Endothelial cell of umbilical vein (primary cell): ENCODE data around the gene GNRHR. TPM values are rescaled to one million over a fixed set of nuclear protein-coding genes. Genes with fewer than 3 reads are reported as not detected.

Source experiments
- BruUV-seq: library from RNA; stranded (reverse); fragments of 400-500 nt; replicated peaks from 2 replicates; lab custom pipeline; 2021; lab: Mats Ljungman, UMichigan
- CTCF ChIA-PET: fragments of 300-600, 350-600 bp; sonication (Branson Sonifier 250); formaldehyde crosslinking; loops from one replicate; lab custom pipeline; 2021; ENCODE audit warnings: antibody characterized with exemption, inconsistent platforms; lab: Charles Lee
- POLR2A ChIA-PET: fragments of 300-600, 350-600 bp; sonication (Branson Sonifier 250); formaldehyde crosslinking; loops from one replicate; lab custom pipeline; 2021; ENCODE audit warnings: antibody characterized with exemption, inconsistent platforms; lab: Charles Lee
- DNase-seq: peaks from one replicate; pipeline ENCODE4 v3.0.0-alpha.2; 2011; ENCODE audit warnings: low read depth, low spot score
- FAIRE-seq: peaks from 2 replicates; lab custom pipeline; 2011; peaks lifted over from hg19 to GRCh38; lab: Jason Lieb, UNC
- H2AFZ ChIP-seq: 2 replicates; pipeline ENCODE4 v1.6.0; 2012; ENCODE audit warnings: low read depth, low read length, control low read depth, inconsistent platforms
- H3K27ac ChIP-seq: 2 replicates; pipeline ENCODE4 v1.5.1; 2011; ENCODE audit warnings: low read depth, mild to moderate bottlenecking, control low read depth, low read length, moderate library complexity; ENCODE audit not compliant: insufficient read depth
- H3K27me3 ChIP-seq, 2 experiments: 2 replicates each; pipeline versions ENCODE4 v1.6.0 to v1.6.1; 2011; ENCODE audit warnings: low read length in 2 of 2, mixed read lengths in 1 of 2; ENCODE audit not compliant: control insufficient read depth in 2 of 2, insufficient read depth in 2 of 2
- H3K36me3 ChIP-seq, 2 experiments: 2 replicates in 1 of 2; 3 replicates in 1 of 2; pipeline ENCODE4 v1.5.1; 2011; ENCODE audit warnings: low read length in 2 of 2, mild to moderate bottlenecking in 1 of 2, moderate library complexity in 1 of 2; ENCODE audit not compliant: control insufficient read depth in 2 of 2, insufficient read depth in 2 of 2; ENCODE audit errors: extremely low read depth in 1 of 2
- H3K4me1 ChIP-seq: 3 replicates; pipeline ENCODE4 v1.5.1; 2011; ENCODE audit warnings: mild to moderate bottlenecking, low read length; ENCODE audit not compliant: control insufficient read depth, insufficient read depth; ENCODE audit errors: extremely low read depth
- H3K4me2 ChIP-seq: 2 replicates; pipeline ENCODE4 v1.6.1; 2011; ENCODE audit warnings: low read length, control low read depth, mixed read lengths; ENCODE audit not compliant: insufficient read depth
- H3K4me3 ChIP-seq, 3 experiments: fragments of 200-600 bp in 1 of 3; sonication (generic), shearing (Covaris generic) in 1 of 3; replicated peaks in 1 of 3; 2 replicates each; pipeline ENCODE4 v1.5.1; 2011 to 2016; ENCODE audit warnings: control low read depth in 3 of 3, low read length in 3 of 3, mild to moderate bottlenecking in 2 of 3, inconsistent platforms in 1 of 3, low read depth in 1 of 3, moderate library complexity in 1 of 3; ENCODE audit not compliant: insufficient read depth in 1 of 3
- H3K79me2 ChIP-seq: 2 replicates; pipeline ENCODE4 v1.6.0; 2012; ENCODE audit warnings: low read length, inconsistent platforms; ENCODE audit not compliant: control insufficient read depth, insufficient read depth
- H3K9ac ChIP-seq: replicated peaks from 2 replicates; pipeline ENCODE3; 2011; ENCODE audit warnings: low read length, control low read depth; ENCODE audit not compliant: insufficient read depth; ENCODE audit errors: extremely low read depth
- H3K9me1 ChIP-seq: replicated peaks from 3 replicates; pipeline ENCODE4 v1.6.0; 2011; ENCODE audit warnings: mild to moderate bottlenecking, low read length; ENCODE audit not compliant: control insufficient read depth, insufficient read depth; ENCODE audit errors: extremely low read depth
- H3K9me3 ChIP-seq: replicated peaks from 2 replicates; pipeline ENCODE4 v1.5.1; 2012; ENCODE audit warnings: low read length, inconsistent platforms; ENCODE audit not compliant: control insufficient read depth, insufficient read depth
- H4K20me1 ChIP-seq: replicated peaks from 2 replicates; pipeline ENCODE3; 2011; ENCODE audit warnings: mild to moderate bottlenecking, low read length; ENCODE audit not compliant: control insufficient read depth, insufficient read depth; ENCODE audit errors: extremely low read depth
- CTCF ChIP-seq, 2 donors: IDR thresholded peaks; 1 replicate in 1 of 2; 2 replicates in 1 of 2; pipeline ENCODE4 v1.5.1; 2011; ENCODE audit warnings: low read length in 2 of 2, mild to moderate bottlenecking in 2 of 2, moderate library complexity in 2 of 2, control low read depth in 1 of 2, inconsistent platforms in 1 of 2, low read depth in 1 of 2; ENCODE audit not compliant: insufficient read depth in 1 of 2; ENCODE audit errors: extremely low read depth in 1 of 2
- EZH2 ChIP-seq: IDR thresholded peaks from 2 replicates; pipeline ENCODE4 v1.6.1; 2012; ENCODE audit warnings: borderline replicate concordance, low read depth, mild to moderate bottlenecking, moderate library complexity, low read length, inconsistent platforms; ENCODE audit not compliant: severe bottlenecking
- FOS ChIP-seq: IDR thresholded peaks from 2 replicates; pipeline ENCODE4 v1.6.1; 2011; ENCODE audit warnings: mild to moderate bottlenecking, low read length, moderate library complexity, borderline replicate concordance; ENCODE audit not compliant: insufficient read depth
- GATA2 ChIP-seq: IDR thresholded peaks from 2 replicates; pipeline ENCODE4 v1.7.0; 2011; ENCODE audit warnings: low read depth, mild to moderate bottlenecking, moderate library complexity, mixed read lengths, low read length; ENCODE audit not compliant: insufficient read length, insufficient read depth
- JUN ChIP-seq: IDR thresholded peaks from 2 replicates; pipeline ENCODE4 v1.6.1; 2011; ENCODE audit warnings: borderline replicate concordance, low read depth; ENCODE audit not compliant: insufficient read length, insufficient read depth
- MAX ChIP-seq: IDR thresholded peaks from 2 replicates; pipeline ENCODE4 v1.6.1; 2011; ENCODE audit not compliant: insufficient read depth, insufficient read length
- MYC ChIP-seq: IDR thresholded peaks from one replicate; pipeline ENCODE4 v1.6.1; 2011; ENCODE audit warnings: mild to moderate bottlenecking, low read depth, low read length
- POLR2A ChIP-seq: IDR thresholded peaks from 2 replicates; pipeline ENCODE4 v1.6.1; 2012; ENCODE audit warnings: low read depth, mild to moderate bottlenecking, control low read depth, low read length
- POLR2AphosphoS5 ChIP-seq: IDR thresholded peaks from 2 replicates; pipeline ENCODE4 v1.6.1; 2012; ENCODE audit warnings: low read depth, mild to moderate bottlenecking, control low read depth, low read length, moderate library complexity; ENCODE audit not compliant: insufficient read depth
- dilution Hi-C: fragments of 300-500 bp; cut with MboI; formaldehyde crosslinking; loops from one replicate; pipeline ENCODE4 v1.15.0; 2019; ENCODE audit warnings: low sequenced_read_pairs; ENCODE audit not compliant: extremely low pct_ligation_motif_present
- intact Hi-C: fragments of 100-400 bp; cut with micrococcal nuclease; formaldehyde crosslinking; loops from one replicate; pipeline ENCODE4 v1.10.0; 2022
- polyA plus RNA-seq, 4 experiments: library from polyadenylated mRNA; depleted of rRNA in 3 of 4; stranded (reverse) in 3 of 4; unstranded in 1 of 4; fragments of >200 nt; gene quantifications; 2 replicates each; pipeline versions ENCODE4 v1.2.1 to v1.2.3, GENCODE V29; 2011 to 2012; ENCODE audit warnings: missing spikeins in 1 of 4
- total RNA-seq: library from RNA; stranded (reverse); gene quantifications from 2 replicates; pipeline ENCODE4 v1.2.3, GENCODE V29; 2021

The GNRHR gene
- total and polyA plus RNA-seq, 2 donors (not counting 3 experiments of a cell fraction or from before 2014, with no cell fraction given): not detected

- no peak for FAIRE-seq
- intact Hi-C loops: loop anchor here (5.0 kb wide), 1 partner anchor 197 kb away; the partner anchor contains the start of gene CENPC
- Histone ChIP-seq H3K79me2 (no peaks in the 10 kb centered on the region), H2AFZ (no peak overlapping the region), H3K9ac (no peak overlapping the region), H3K27me3 (no peaks in the 10 kb centered on the region), H3K9me1 (peaks cover 3% of the 10 kb centered on the region), H3K4me3 (no peak overlapping the region), H3K36me3 (no peaks in the 10 kb centered on the region), H4K20me1 (no peaks in the 10 kb centered on the region), H3K4me1 (no peaks in the 10 kb centered on the region), H3K4me2 (no peak overlapping the region), H3K9me3 (no peaks in the 10 kb centered on the region), H3K27ac (no peak overlapping the region)
- no peak for TF ChIP-seq POLR2AphosphoS5
- TF ChIP-seq CTCF (IDR thresholded peaks at IDR 0.05; ENCODE audit: extremely low read depth in 1 of 2, insufficient read depth in 1 of 2, low read depth in 1 of 2, low read length in 2 of 2): no peak
- TF ChIP-seq FOS: no peak
- TF ChIP-seq JUN: no peak
- TF ChIP-seq POLR2A: no peak
- TF ChIP-seq MYC: no peak
- no peak for TF ChIP-seq GATA2
- no peak for TF ChIP-seq EZH2
- TF ChIP-seq MAX: no peak
- ChIA-PET POLR2A (no interaction called here), CTCF (interaction anchor here (0.5 to 3.9 kb wide), 9 partner anchors 12 to 166 kb away, joined by 3 to 25 read pairs (median 5); partner anchors contain the start of gene UBA6)
- dilution Hi-C loops: no loop called here
- no peak for DNase-seq
- no TSS peak for BruUV-seq
These were observed 9.5 kb downstream of the GNRHR start for GRCh38 chr4:67744561-67745283.
